Naive thymus-derived CD4-positive, alpha-beta T cell (primary cell): ENCODE results near the gene PHF23. TPM values are rescaled to one million over a fixed set of nuclear protein-coding genes. Genes with fewer than 3 reads are reported as not detected.
A peak's percentile ranks its signal among the peaks of the same experiment; 100 is the strongest.

Experiments used
- ATAC-seq: fragments of 150-1000 bp; cut with Tn5 transposase; 2 replicates; pipeline ENCODE4 v1.10.0; 2021; ENCODE audit warnings: mild to moderate bottlenecking, moderate library complexity
- CTCF ChIA-PET: fragments of 350-600 bp; sonication (Branson Sonifier 250); formaldehyde crosslinking; loops from one replicate; lab custom pipeline; 2021; ENCODE audit warnings: antibody characterized with exemption; lab: Charles Lee
- POLR2A ChIA-PET: fragments of 350-600 bp; sonication (Branson Sonifier 250); formaldehyde crosslinking; loops from one replicate; lab custom pipeline; 2021; ENCODE audit warnings: antibody characterized with exemption, inconsistent platforms; lab: Charles Lee
- DNase-seq, 9 donors: peaks; one replicate each; pipeline versions ENCODE4 v3.0.0 to v3.0.0-alpha.2; 2020 to 2022; ENCODE audit warnings: mixed read lengths in 1 of 9
- H3K27ac ChIP-seq: one replicate; pipeline ENCODE4 v1.7.0; 2013; ENCODE audit warnings: mild to moderate bottlenecking, low read depth, low read length, moderate library complexity
- H3K27me3 ChIP-seq, 2 donors: one replicate each; pipeline ENCODE4 v1.7.0; 2013; ENCODE audit warnings: low read length in 2 of 2, mild to moderate bottlenecking in 2 of 2, moderate library complexity in 2 of 2; ENCODE audit not compliant: control insufficient read depth in 2 of 2, insufficient read depth in 2 of 2
- H3K36me3 ChIP-seq, 3 experiments: 1 replicate in 2 of 3; 2 replicates in 1 of 3; pipeline ENCODE4 v1.7.0; 2013; ENCODE audit warnings: low read length in 3 of 3, mild to moderate bottlenecking in 3 of 3, moderate library complexity in 1 of 3; ENCODE audit not compliant: insufficient read depth in 3 of 3, control insufficient read depth in 2 of 3
- H3K4me1 ChIP-seq, 2 donors: one replicate each; pipeline ENCODE4 v1.7.0; 2013; ENCODE audit warnings: low read length in 2 of 2, mild to moderate bottlenecking in 2 of 2, moderate library complexity in 1 of 2; ENCODE audit not compliant: control insufficient read depth in 2 of 2, insufficient read depth in 2 of 2
- H3K4me3 ChIP-seq: 2 replicates; pipeline ENCODE4 v1.7.0; 2013; ENCODE audit warnings: mild to moderate bottlenecking, low read length
- H3K9me3 ChIP-seq, 3 experiments: 1 replicate in 2 of 3; 2 replicates in 1 of 3; pipeline ENCODE4 v1.7.0; 2013; ENCODE audit warnings: low read length in 3 of 3; ENCODE audit not compliant: control insufficient read depth in 2 of 3
- H3K27ac Mint-ChIP-seq, 9 donors: one replicate each; pipeline ENCODE4 v1.8.0; 2020 to 2022; ENCODE audit warnings: mixed read lengths in 9 of 9, mild to moderate bottlenecking in 8 of 9, moderate library complexity in 5 of 9, inconsistent platforms in 2 of 9
- H3K27me3 Mint-ChIP-seq, 5 donors: one replicate each; pipeline ENCODE4 v1.8.0; 2021 to 2022; ENCODE audit warnings: mixed read lengths in 5 of 5, mild to moderate bottlenecking in 1 of 5
- H3K36me3 Mint-ChIP-seq, 5 donors: one replicate each; pipeline ENCODE4 v1.8.0; 2020 to 2022; ENCODE audit warnings: mixed read lengths in 5 of 5, mild to moderate bottlenecking in 3 of 5, inconsistent platforms in 1 of 5
- H3K4me1 Mint-ChIP-seq, 7 donors: one replicate each; pipeline ENCODE4 v1.8.0; 2020 to 2022; ENCODE audit warnings: mixed read lengths in 7 of 7, mild to moderate bottlenecking in 3 of 7, inconsistent platforms in 1 of 7
- H3K4me3 Mint-ChIP-seq, 10 donors: one replicate each; pipeline ENCODE4 v1.8.0; 2020 to 2022; ENCODE audit warnings: mild to moderate bottlenecking in 10 of 10, mixed read lengths in 10 of 10, moderate library complexity in 6 of 10, inconsistent platforms in 2 of 10
- H3K9me3 Mint-ChIP-seq, 11 donors: one replicate each; pipeline ENCODE4 v1.8.0; 2020 to 2022; ENCODE audit warnings: mixed read lengths in 11 of 11, mild to moderate bottlenecking in 4 of 11, inconsistent platforms in 1 of 11, moderate library complexity in 1 of 11
- intact Hi-C, 2 donors: fragments of 100-400 bp; cut with micrococcal nuclease; formaldehyde crosslinking; loops; one replicate each; pipeline ENCODE4 v1.15.1; 2023
- polyA plus RNA-seq, 2 donors: library from polyadenylated mRNA; unstranded; fragments of 300-500 nt; fragmentation: Illumina TruSeq; gene quantifications; one replicate each; pipeline ENCODE4 v1.2.3, GENCODE V29; 2021
- total RNA-seq, 6 experiments: library from RNA in 5 of 6; stranded (reverse) in 5 of 6; gene quantifications; 1 replicate in 5 of 6; 2 replicates in 1 of 6; pipeline ENCODE4 v1.2.3 and lab custom pipeline; 2021 to 2026

Gene PHF23
- total and polyA plus RNA-seq, 7 experiments from 2014 or later, result 12.3 to 58.7 (median 41.3) TPM

GRCh38 chr17:7204336-7204735 lies 34.9 kb downstream of the PHF23 start:
- peak; percentile 5 for ATAC-seq
- Mint-ChIP-seq H3K4me3 (peak overlapping the region; percentile 67 to 94 (median 85)), H3K36me3 (peaks cover 0 to 13% (median 8%) of the 10 kb centered on the region in 5 donors), H3K4me1 (peaks cover 28 to 39% (median 32%) of the 10 kb centered on the region in 7 donors), H3K27ac (peak overlapping the region; percentile 88 to 99 (median 95)), H3K9me3 (peaks cover 0 to 2% (median 0%) of the 10 kb centered on the region in 11 donors), H3K27me3 (no peaks in the 10 kb centered on the region)
- Histone ChIP-seq H3K4me3 (peak overlapping the region; percentile 77), H3K9me3 (no peaks in the 10 kb centered on the region), H3K27ac (peak overlapping the region; percentile 91), H3K27me3 (no peaks in the 10 kb centered on the region), H3K4me1 (peaks cover 15 to 17% of the 10 kb centered on the region in 2 donors), H3K36me3 (peaks cover 0 to 13% (median 8%) of the 10 kb centered on the region in 3 experiments)
- intact Hi-C loops, result loop anchor here in 1 of 2 donors (2.0 kb wide), 3 partner anchors 14 to 482 kb away; partner anchors contain the start of genes ACADVL, DLG4 and TP53
- DNase-seq, result peak in 1 of 9 donors; percentile 51
- ChIA-PET POLR2A (interaction anchor here (0.5 to 1.0 kb wide), 3 partner anchors 11 to 125 kb away, joined by 3 read pairs; partner anchors contain the start of genes NEURL4 and PHF23), CTCF (no interaction called here)

DNA sequence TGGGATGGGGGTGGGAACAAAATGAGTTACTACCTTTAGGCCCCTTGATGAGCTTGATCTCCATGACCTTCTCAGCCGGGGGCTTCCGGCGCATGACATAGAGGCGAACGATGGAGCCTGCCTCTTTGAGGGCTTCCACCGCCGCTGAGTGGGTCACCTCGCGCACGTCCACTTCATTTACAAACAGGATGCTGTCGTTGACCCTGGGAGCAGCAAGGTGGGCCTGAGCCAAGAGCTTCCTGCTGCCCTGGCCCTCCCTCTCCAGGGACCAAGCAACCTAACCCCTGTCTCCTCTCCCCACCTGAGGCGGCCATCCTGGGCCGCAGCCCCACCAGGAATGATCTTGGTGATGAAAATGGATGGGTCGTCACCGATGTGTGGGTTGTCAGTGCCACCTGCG lies 35.9 kb downstream of the PHF23 start:
- Histone ChIP-seq H3K4me3 (no peak overlapping the region), H3K4me1 (peaks cover 15 to 17% of the 10 kb centered on the region in 2 donors), H3K36me3 (peaks cover 0 to 13% (median 8%) of the 10 kb centered on the region in 3 experiments), H3K9me3 (no peaks in the 10 kb centered on the region), H3K27ac (peak overlapping the region; percentile 91), H3K27me3 (no peaks in the 10 kb centered on the region)
- Mint-ChIP-seq H3K9me3 (peaks cover 0 to 2% (median 0%) of the 10 kb centered on the region in 11 donors), H3K27me3 (no peaks in the 10 kb centered on the region), H3K4me3 (peak overlapping the region in 9 of 10 donors; percentile 14 to 89 (median 60)), H3K27ac (peak overlapping the region; percentile 83 to 99 (median 94)), H3K36me3 (peaks cover 0 to 13% (median 8%) of the 10 kb centered on the region in 5 donors), H3K4me1 (peaks cover 27 to 39% (median 32%) of the 10 kb centered on the region in 7 donors)
- ATAC-seq (no peak), DNase-seq (no peak)
- intact Hi-C loops, result no loop called here
- ChIA-PET POLR2A (no interaction called here), CTCF (no interaction called here)

- H3K27ac Mint-ChIP-seq, result no peak overlapping the region
- ChIA-PET POLR2A (no interaction called here), CTCF (no interaction called here)
- H3K27me3 Mint-ChIP-seq, result no peaks in the 10 kb centered on the region
- peaks cover 0 to 19% (median 6%) of the 10 kb centered on the region in 5 donors for H3K36me3 Mint-ChIP-seq
- no peak overlapping the region for H3K4me3 ChIP-seq
- H3K4me1 Mint-ChIP-seq, result peaks cover 0 to 3% (median 0%) of the 10 kb centered on the region in 7 donors
- DNase-seq (no peak), ATAC-seq (no peak)
- H3K4me3 Mint-ChIP-seq, result no peak overlapping the region
- no peaks in the 10 kb centered on the region for H3K9me3 ChIP-seq
- peaks cover 0 to 2% (median 0%) of the 10 kb centered on the region in 11 donors for H3K9me3 Mint-ChIP-seq
- H3K36me3 ChIP-seq, result peaks cover 0 to 34% (median 0%) of the 10 kb centered on the region in 3 experiments
- no peaks in the 10 kb centered on the region for H3K4me1 ChIP-seq
- no peaks in the 10 kb centered on the region for H3K27me3 ChIP-seq
- intact Hi-C loops, result no loop called here
- H3K27ac ChIP-seq, result no peak overlapping the region
Observed at GRCh38 chr17:7196651-7197401, 42.4 kb downstream of the PHF23 start.

- intact Hi-C loops, result no loop called here
- Histone ChIP-seq H3K36me3 (peaks cover 0 to 34% (median 0%) of the 10 kb centered on the region in 3 experiments), H3K27ac (no peak overlapping the region), H3K27me3 (no peaks in the 10 kb centered on the region), H3K9me3 (no peaks in the 10 kb centered on the region), H3K4me3 (no peak overlapping the region), H3K4me1 (no peaks in the 10 kb centered on the region)
- Mint-ChIP-seq H3K27ac (no peak overlapping the region), H3K36me3 (peaks cover 0 to 16% (median 4%) of the 10 kb centered on the region in 5 donors), H3K9me3 (peaks cover 0 to 2% (median 0%) of the 10 kb centered on the region in 11 donors), H3K4me1 (peaks cover 0 to 3% (median 0%) of the 10 kb centered on the region in 7 donors), H3K4me3 (no peak overlapping the region), H3K27me3 (no peaks in the 10 kb centered on the region)
- ChIA-PET POLR2A (no interaction called here), CTCF (no interaction called here)
- ATAC-seq (no peak), DNase-seq (no peak)
Observed at GRCh38 chr17:7195971-7196370, 43.3 kb downstream of the PHF23 start.

- peaks cover 0 to 2% (median 0%) of the 10 kb centered on the region in 11 donors for H3K9me3 Mint-ChIP-seq
- ChIA-PET POLR2A (no interaction called here), CTCF (no interaction called here)
- Histone ChIP-seq H3K36me3 (peaks cover 0 to 41% (median 0%) of the 10 kb centered on the region in 3 experiments), H3K27me3 (no peaks in the 10 kb centered on the region), H3K27ac (no peak overlapping the region), H3K9me3 (no peaks in the 10 kb centered on the region), H3K4me3 (no peak overlapping the region), H3K4me1 (no peaks in the 10 kb centered on the region)
- intact Hi-C loops, result no loop called here
- peaks cover 0 to 3% (median 0%) of the 10 kb centered on the region in 7 donors for H3K4me1 Mint-ChIP-seq
- peaks cover 0 to 16% (median 4%) of the 10 kb centered on the region in 5 donors for H3K36me3 Mint-ChIP-seq
- DNase-seq, result no peak
- no peak overlapping the region for H3K4me3 Mint-ChIP-seq
- no peaks in the 10 kb centered on the region for H3K27me3 Mint-ChIP-seq
- no peak overlapping the region for H3K27ac Mint-ChIP-seq
- ATAC-seq, result no peak
Observed at GRCh38 chr17:7192271-7192937, 46.9 kb downstream of the PHF23 start.

DNA sequence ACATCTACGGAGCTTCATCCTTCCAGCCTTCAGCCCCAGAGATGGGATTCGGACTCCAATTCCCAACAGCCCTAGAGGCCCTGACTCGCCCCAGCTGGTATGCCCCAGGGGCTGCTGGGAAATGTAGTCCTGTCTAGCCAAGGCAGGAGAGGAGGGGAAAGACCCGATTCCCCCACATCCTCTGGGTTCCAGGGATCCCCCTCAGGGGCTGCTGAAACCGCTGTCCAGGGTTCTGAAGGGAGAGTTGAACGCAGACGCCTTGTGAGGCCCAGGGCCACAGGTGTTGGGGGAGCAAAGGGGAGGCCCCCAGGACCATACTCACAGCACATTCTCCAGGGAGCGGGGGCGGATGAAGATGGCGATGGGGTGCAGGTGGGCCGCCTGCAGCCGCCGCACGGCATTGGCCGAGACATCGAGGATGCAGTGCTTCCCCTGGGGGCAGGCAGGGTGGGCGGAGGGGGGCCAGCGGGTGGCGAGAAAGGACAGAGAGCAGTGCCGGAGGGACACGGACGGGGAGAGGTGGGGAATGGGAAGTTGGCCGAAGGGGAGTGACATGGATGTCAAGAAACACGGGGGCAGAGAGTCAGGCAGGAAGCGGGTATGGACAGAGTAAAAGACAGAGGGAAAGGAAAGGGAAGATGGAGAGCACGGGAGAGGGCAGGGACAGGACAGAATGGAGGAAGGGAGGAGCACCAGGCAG lies 47.5 kb downstream of the PHF23 start:
- CTCF ChIA-PET, result no interaction called here

More for the DNA sequence above, 47.5 kb downstream of the PHF23 start:
- Histone ChIP-seq H3K36me3 (peaks cover 0 to 36% (median 0%) of the 10 kb centered on the region in 3 experiments), H3K27me3 (no peaks in the 10 kb centered on the region), H3K9me3 (no peaks in the 10 kb centered on the region), H3K4me1 (no peaks in the 10 kb centered on the region), H3K4me3 (no peak overlapping the region), H3K27ac (no peak overlapping the region)
- ATAC-seq, result peak; percentile 45
- peak in 2 of 9 donors; percentile 19 to 22 for DNase-seq
- H3K9me3 Mint-ChIP-seq, result peaks cover 0 to 2% (median 0%) of the 10 kb centered on the region in 11 donors
- H3K4me3 Mint-ChIP-seq, result no peak overlapping the region
- H3K27ac Mint-ChIP-seq, result peak overlapping the region in 2 of 9 donors; percentile 28 to 55
- POLR2A ChIA-PET, result no interaction called here
- peaks cover 0 to 16% (median 4%) of the 10 kb centered on the region in 5 donors for H3K36me3 Mint-ChIP-seq
- peaks cover 0 to 3% (median under 1%) of the 10 kb centered on the region in 7 donors for H3K4me1 Mint-ChIP-seq
- H3K27me3 Mint-ChIP-seq, result no peaks in the 10 kb centered on the region
- intact Hi-C loops, result no loop called here
